Activated CD8-positive, alpha-beta memory T cell treated with anti-CD3 and anti-CD28 coated beads for 1 hour (primary cell): ENCODE data around the gene COA4.
"Not testable (repeated sequence)": the region's sequence is repeated elsewhere in the genome, so short reads cannot be mapped to it uniquely, and the experiment has no call there.

Experiments used
- DNase-seq, 2 donors: peaks; one replicate each; pipeline ENCODE4 v3.0.0-alpha.2; 2020; ENCODE audit warnings: low read depth in 1 of 2; ENCODE audit errors: extremely low read depth in 1 of 2

COA4 gene

DNA sequence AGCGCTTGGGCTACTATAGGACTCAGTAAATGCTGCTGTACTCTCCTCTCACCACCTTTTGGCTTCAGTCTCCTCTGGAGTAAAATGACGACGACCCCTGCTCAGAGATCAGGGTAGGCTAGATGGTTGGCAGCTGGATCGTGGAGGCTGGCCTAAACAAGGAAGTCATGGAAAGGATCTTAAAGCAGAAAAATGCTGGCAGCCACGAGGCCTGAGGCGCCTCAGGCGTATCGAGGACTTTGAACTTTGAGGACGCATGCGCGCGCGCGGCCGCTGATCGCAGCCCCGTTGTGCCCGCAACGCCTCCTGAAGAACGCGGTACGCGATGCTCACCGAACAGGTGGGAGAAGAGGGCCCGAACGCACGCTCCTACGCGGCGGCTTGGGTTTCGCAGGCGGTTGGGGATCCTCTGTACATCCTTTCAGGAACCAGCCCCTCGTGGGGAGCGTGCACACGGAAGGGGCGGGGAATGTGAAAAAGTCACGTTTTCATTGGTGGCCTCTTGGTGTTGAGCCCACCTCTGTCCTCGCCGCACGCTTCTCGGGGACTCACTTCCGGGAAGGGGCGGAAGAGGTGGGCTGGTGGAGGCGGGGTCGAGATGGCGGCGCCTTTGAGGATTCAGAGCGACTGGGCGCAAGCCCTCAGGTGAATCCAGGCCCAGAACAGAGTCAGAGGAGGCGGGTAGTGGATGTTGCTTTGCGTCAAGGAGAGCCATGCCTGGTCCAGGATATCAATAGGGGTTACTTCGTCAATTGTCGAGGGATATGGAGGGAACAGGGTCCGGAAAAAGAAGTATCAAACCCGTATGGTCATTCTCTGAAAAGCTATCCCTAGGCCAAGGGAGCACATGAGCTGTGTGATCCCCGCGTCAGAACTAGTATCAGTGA, at the start of gene COA4, which contains the start of gene PAAF1:
COA4 (minus strand) TSS at position 423 of the 887 bp plus-strand sequence. CDS start 3,468 bp downstream, outside the sequence.
PAAF1 (plus strand) TSS at position 576 of the 887 bp plus-strand sequence; CDS start at position 599, 23 bp downstream.
- peak; percentile 79 to 84 for DNase-seq

DNA sequence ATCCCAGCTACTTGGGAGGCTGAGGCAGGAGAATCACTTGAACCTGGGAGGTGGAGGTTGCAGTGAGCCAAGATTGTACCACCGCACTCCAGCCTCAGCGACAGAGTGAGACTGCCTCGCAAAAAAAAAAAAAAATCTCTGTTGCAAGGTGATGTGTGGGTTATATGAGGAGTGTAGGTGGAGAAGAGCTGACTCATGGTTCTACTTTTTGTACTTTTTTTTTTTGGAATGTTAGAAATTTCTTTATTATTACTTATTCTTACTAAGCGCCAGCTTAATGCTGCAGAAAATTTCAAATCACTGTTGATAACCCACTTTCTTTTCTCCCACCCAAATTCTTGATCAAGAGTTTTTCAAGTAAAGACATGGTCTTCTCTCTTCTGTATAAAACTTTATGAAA, 44.5 kb upstream of the COA4 start:
- no peak for DNase-seq

DNA sequence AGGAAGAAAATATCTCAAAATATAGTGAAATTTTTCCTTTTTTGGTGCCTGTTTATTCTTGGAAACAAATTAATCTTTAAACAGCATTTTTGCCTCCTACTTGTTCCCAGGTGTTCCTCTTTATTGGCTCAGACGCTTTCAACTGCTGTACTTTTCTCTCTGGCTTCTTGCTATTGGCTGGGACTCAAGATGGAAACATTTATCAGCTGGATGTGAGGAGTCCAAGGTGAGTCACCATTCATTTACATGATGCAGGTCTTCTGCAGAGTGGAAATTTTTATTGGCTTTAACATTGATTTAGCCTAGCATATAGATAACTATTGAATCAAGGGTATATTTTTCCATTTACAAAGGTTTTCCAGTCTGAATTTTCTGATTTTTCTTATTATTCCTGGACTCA, 39.8 kb upstream of the COA4 start:
- DNase-seq = no peak

DNA sequence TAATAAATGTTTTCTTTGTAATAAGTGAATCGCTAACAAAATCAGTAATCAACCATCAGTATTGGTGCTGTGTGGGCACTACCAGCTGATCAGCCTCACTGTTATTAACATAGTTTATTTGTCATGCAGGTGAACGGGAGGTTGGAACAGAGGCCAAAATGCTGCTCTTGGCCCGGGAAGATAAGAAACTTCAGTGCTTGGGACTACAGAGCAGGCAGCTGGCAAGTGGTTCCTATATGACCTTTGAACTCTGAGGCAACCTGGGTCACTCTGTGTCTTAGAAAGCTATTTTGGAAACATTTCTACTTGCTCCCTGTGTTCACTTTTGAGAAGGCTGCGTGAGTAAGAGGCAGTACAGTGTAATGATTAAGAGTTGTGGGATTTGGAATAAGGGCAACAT, 37.6 kb upstream of the COA4 start:
- DNase-seq = no peak

DNA sequence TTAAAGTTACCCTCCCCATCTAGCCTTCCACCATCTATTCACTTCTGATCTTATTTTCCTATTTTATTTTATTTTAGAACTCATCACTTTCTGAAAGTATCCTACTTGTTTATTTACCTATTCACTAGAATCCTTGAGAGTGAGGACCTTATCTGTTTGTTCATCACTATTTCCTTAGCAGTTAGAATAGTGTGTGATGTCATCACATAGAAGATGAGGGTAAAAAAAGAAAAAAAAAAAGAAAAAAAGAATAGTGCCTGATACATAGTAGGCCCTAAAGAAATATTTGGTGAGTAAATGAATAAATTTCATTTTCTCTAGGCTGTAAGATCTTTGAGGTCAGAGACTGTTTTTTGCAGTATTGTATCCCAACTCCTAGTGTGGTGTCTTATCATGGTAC, 36.8 kb upstream of the COA4 start:
- no peak for DNase-seq

DNA sequence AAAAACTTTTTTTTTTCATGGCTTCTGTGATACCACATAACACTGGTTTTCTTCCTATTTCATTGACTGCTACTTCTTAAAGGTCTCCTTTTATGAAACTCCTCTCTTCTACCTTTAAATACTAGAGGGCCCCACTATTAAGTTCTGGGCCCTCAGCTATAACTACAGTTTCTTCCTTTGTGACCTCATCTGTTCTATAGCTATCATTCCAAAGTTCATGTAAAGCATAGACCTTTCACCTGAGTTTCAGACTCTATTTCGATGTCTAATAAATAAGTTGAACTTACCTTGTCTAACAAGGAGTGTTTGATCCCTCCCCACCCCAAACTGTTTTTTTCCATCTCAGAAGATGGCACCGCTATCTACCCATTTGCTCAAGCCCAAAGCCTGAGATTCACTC, 35.4 kb upstream of the COA4 start:
- no peak for DNase-seq

DNA sequence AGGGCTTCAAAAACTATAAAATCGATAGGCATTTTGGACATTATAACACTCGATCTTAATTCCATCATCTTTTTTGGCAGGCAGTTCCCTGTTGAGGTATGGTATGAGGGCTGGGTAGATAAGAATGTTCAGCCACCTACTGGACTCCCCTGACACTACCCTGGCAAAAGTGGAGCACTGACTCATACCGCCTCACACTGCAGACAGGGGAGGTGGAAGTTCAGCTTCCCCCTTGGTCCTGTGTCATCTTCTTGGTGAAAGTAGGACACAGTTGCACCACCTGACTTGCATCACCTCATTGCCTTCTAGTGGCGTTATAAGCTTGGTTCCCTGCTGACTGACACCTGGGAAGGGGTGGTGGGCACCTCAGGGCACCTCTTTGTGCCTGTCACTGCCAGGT, 30.5 kb upstream of the COA4 start:
- DNase-seq = no peak

DNA sequence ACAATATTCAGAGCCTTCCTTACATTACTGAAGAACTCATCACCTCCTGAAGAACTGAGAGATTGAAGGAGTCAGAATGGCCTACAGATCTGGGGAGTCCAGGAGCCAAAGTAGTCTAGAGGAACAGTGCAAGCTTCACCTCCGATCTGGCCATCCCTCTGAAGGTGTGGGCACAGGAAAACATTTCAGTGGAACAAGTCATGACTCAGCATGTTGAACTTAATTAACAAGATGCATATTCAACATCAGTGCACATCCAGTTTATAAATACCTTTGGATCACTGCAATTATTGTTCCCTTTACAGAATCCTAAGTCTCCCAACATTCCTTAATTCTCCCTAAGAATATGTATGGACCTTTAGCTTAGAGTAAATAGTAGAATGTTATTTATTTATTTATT, 25.7 kb upstream of the COA4 start:
- DNase-seq = no peak

DNA sequence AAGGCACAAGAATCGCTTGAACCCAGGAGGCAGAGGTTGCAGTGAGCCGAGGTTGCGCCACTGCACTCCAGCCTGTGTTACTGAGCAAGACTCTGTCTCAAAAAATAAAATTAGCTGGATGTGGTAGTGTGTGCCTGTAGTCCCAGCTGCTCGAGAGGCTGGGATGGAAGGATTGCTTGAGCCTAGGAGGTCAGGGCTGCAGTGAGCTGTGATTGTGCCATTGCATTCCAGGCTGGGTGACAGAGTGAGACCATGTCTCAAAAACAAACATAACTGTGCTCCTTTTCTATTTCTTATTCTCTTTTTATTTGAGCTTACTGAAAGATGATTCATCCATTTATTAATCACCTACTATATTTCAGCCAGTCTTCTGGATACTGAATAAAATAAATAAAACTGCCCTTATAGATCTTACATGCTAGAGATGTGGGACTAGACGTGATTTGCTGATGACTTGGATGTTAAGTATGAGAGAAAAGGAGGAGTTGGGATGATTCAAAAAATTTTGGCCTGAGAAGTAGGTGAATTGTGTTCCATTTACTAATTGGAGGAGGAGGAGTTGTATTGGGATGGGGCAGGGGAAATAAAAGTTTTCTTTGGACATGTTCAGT, 18.2 kb upstream of the COA4 start:
- DNase-seq = no peak

DNA sequence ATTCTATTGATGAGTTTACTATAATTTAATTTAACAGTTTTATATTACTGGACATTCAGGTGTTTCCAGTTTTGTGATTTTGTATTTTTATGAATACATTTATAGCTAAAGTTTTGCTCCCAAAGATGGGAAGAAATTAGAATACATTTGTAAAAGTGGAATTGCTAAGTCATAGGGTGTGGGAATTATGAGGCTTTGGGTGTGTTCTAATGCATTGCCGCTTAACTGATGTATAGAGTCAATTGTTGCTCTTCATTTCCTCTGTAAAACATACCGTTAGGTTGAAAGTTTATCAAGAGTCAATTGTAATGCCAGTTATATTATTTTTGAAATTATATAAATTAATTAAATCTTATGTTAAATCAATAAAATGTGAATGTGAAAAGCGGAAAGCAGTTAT, 16.4 kb upstream of the COA4 start:
- no peak for DNase-seq

DNA sequence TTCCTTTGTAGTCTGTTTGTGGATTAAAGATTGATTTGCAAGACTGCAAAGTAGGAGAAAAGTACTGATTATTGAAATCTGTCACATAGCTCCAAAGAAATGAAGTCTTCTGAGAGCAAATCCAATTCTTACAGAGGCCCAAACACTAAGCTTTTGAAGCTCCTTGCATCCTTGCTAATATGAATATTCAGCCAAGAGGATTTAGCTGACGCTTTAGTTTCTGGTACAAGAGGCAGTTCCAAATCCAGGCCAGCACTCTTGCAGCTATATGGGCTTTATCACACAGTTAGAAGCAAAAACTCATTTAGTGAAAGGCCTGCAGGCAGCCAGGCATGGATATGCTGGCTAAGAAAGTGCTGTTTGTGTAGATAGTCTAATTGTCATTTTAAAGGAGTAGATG, 12.9 kb upstream of the COA4 start:
- DNase-seq = no peak

DNA sequence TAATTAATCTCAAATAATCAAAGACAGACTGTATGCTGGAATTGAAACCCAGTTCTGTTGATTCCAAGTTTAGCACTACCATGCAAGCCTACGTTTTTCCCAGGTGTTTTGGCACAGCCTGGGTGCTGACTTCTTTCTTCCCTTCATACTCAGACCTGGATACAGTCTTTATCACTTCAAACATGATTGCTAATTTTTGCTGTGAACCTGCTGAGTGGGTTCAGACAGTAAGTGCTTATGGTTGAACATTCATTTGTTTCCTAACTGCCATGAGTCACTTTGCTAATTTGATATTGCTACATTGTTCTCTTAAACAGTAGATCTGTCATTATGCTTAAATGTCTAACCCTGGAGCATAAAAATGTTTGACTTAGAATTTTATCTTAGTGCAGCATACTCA, 12.4 kb upstream of the COA4 start:
- DNase-seq = no peak

DNA sequence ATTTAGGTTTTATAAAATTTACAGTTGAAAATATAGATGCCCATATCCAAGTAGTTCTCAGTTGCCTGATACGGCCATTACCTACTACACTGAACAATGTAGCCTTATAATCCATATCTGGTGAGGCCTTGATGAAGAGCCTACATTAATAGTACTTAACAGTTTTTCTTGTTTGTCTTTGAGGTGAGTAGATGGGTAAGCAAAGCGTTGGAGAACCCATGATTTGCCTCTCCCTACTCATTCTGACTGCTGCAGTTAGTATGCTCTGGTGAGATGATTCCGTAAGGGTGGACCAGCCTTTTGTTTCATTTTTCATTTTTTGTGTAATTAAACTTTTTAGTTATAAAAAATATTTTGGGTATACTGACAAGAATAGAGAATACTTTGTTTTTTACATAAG, 11.6 kb upstream of the COA4 start:
- DNase-seq = no peak

DNA sequence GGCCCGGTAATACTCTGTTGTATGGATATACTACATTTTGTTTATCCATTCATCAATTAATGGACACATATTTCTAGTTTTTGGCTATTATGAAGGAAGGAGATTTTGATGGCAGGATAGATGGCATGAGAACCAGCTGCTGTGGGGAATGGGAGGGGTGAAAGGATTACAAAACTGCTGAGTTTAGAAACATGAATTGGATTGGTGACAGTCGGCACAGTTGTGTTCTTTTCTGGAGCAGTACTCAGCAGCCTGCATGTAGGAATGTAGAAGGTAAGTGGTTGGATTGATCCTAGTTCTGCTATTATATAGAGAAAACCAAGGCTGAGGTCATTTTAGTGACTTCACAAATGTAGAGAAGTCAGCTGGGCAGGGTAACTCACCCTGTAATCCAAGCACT, 7.2 kb upstream of the COA4 start:
- no peak for DNase-seq

DNA sequence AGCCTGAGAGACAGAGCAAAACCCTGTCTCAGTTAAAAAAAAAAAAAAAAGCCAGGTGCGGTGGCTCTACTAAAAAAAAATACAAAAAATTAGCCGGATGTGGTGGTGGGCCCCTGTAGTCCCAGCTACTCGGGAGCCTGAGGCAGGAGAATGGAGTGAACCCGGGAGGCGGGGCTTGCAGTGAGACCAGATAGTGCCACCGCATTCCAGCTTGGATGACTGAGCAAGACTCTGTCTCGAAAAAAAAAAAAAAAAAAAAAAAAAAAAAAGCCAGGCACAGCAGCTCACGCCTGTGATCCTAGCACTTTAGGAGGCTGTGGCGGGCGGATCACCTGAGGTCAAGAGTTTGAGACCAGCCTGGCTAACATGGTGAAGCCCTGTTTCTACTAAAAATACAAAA, 3.8 kb upstream of the COA4 start:
- DNase-seq = not testable (repeated sequence)

DNA sequence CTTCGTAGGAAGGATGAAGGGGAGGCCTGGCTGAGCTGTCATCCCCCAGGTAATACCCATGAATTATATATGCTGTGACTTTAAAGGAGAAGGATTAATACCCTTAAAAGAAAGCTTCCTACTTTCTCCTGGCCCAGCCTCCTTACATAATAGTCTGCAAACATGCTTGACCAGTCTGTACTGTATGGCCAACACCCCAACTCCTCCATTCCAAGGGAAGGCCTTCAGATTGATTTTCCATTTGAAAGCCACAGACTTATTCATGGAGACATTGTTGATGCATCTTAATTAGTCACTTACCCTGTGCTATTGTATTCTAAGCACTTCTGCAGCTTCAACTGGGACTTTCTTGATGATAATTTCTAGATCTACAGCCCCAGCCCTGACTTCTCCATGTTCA, 2.1 kb upstream of the COA4 start:
- no peak for DNase-seq

DNA sequence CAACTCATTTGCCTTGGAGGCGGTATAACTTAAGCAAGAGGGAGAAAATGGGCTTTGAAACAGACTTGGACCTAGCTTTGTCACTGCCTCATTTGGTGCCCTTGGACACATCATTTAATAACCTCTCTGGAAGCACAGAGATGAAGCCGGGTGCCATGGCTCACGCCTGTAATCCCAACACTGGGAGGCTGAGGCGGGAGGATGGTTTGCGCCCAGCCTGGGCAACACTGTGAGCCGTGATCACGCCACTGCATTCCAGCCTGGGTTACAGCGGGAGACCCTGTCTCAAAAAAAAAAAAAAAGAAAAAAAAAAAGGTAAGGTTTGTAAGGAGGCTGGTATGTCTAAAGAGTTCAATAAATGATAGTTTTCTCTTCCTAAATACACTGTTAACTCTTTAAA, 806 bp downstream of the COA4 start:
- DNase-seq = no peak

DNA sequence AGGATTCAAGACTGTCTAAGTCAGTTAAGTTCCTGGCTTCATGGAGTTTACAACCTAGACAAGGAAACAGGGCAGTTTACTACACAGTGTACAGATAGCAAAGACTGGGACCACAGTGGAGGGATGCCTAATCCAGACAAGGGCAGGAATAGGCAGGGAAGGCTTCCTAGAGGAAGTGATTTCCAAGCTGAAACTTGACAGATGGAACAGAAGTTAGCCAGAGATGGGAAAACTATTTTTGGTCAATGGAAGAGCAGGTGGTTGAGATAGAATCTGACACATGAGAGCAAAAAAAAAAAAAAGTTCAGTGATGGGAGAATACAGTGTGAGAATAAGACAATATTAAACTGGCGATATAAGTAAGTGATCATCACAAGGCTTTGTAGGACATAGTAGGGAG, 1.3 kb downstream of the COA4 start:
- DNase-seq = no peak

DNA sequence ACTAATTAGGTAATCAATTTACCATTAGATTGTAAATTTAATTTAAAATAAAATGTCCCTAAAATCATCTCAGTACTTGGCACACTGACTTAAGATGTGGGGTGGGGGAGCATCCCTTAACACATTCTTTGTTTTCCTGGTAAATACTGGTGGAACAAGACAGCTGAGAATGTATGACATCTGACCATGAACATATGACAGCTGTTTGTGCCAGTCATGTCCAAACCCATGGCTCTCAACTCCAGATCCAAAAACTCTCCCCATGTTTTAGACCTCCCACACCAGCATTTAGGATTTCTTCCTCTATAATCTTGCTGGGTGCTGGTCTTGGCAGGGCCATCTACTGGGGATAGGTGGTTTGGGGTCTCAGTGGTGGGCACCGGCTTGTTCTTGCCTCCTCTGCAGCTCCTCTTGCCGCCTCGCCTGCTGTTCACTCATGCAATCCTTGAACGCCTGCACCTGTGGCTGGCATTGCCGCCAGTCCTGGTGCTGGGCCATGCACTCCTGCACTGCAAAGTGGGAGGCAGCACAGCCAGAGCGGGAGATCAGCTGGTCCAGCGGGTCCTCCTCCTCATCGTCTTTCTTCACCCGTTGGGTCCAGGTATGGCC, 3.8 kb downstream of the COA4 start:
- no peak for DNase-seq

DNA sequence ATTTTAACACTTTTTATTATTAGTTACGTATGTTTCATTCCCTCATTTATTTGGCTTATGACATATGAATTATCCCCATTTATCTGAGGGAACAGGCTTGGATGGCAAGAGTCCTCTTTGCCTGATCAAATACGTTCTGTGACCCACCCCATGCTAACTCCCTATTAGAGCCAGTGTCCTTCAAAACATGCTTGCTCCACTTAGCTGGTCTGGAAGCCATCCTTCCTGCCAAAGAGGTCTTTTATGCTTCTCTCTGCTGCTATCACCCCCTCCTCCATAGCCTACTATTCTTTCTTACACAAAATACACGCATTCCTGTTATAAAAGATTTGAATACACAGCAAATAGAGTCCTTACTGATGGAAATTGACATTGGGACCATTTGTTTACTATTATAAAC, 6.4 kb downstream of the COA4 start:
- no peak for DNase-seq

DNA sequence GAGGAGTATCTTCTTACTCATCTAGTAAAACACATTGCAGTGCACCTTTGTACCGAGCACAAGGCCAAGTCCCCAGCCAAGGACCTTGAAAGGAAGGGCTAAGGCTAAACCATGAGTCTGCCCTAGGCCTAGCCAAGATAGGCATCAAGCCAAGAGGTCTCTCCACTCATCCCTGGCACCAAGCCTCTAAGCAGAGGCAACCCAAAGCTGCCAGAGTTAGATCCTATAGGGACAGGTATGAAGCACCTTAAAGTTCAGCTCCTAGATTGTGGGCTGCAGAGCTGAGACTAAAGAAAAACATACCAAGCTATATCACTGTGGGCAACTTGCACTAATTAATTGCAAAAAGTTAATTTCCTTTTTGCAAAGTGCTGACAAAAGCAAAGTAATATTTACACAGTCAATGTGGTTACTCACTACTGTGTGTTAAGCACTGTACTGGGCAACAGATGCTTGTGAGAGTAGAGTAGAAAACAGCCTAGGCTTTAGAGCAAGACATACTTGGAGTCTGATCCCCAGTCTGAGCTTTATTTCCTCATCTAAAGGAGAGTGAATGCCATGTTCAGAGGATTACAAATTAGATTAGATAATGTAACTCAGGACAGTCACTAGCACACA, 7.2 kb downstream of the COA4 start:
- DNase-seq = no peak

DNA sequence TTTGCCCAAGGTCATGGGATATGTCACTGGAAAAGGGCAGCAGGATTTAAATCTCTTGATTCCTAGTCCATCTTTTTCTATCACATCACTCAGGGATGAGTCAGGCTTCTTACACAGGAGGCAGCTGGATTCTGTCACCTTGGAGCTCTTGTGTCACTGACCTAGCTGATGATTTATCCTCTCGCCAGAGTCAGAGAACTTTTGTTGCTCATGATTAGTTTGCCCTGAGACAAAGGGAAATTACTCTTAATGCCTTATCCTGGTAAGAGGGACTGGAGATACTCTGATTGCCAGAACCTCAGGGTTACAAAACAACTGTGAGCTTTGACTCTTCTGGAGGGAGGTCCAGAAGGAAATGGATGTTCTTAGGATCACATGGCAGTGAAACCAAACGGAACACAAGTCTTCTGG, 10.1 kb downstream of the COA4 start:
- no peak for DNase-seq
